Body of pancreas (tissue), 4 donors: ENCODE results near the gene PRKAG2.

Experiments
- CTCF ChIP-seq, 7 experiments: fragments of 450-650 bp in 4 of 7; fragments of 200-600 bp in 3 of 7; sonication (generic) in 3 of 7; IDR thresholded peaks; one replicate each; pipeline ENCODE4 v1.5.1; 2016 to 2019; ENCODE audit warnings: antibody characterized with exemption in 7 of 7
- POLR2A ChIP-seq, 3 donors: fragments of 450-650 bp; IDR thresholded peaks; one replicate each; pipeline ENCODE4 v1.6.1; 2016; ENCODE audit warnings: antibody characterized with exemption in 3 of 3, mild to moderate bottlenecking in 2 of 3

DNA sequence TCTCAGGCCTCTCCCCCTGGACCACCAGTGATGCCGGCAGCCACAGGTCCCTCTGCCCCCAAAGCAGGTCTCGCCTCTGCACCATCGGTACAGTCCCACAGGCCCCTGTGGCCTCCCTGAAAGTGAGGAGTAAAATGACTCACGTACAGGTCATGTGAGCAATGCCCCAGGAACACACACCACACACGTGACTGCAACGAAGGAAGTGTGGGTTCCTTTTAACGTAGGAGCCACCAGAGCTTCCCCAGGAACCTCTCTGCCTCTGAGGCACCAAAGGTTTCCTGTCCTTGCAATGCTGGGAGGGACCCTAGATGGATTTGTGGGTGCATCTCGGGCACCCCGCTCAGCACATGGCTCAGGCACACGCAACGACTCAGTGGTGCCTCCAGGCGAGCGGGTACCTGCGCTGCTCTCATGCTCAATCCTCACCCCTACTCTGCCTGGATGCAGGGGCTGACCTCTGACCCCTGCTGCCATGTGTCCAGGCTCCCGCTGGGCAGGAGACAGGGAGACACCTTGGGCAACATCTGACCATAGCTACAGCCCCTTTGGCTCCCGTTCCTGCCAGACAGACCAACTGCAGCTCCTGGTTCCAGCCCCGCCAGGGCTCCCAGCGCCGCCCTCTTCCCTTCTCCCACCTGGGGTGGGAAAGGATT lies 120.7 kb downstream of the PRKAG2 start:
- TF ChIP-seq CTCF (IDR thresholded peaks at IDR 0.05) (no peak), POLR2A (IDR thresholded peaks at IDR 0.05) (no peak)
